Motor neuron (in vitro differentiated cells): ENCODE results near the gene HNRNPDL. TPM values are rescaled to one million over a fixed set of nuclear protein-coding genes. Genes with fewer than 3 reads are reported as not detected.
"Not testable (repeated sequence)": the region's sequence is repeated elsewhere in the genome, so short reads cannot be mapped to it uniquely, and the experiment has no call there.

ENCODE experiments used
- ATAC-seq, 8 experiments: fragments of 200-7000 bp; cut with Tn5 transposase; replicated peaks in 6 of 8; 2 replicates each; pipeline ENCODE4 v1.8.0; 2021; ENCODE audit warnings: mild to moderate bottlenecking in 8 of 8, moderate library complexity in 8 of 8
- H3K27ac ChIP-seq, 2 donors: fragments of 250-450 bp; sonication (Bioruptor Pico); 2 replicates each; pipeline ENCODE4 v1.9.0; 2021; ENCODE audit warnings: antibody characterized with exemption in 2 of 2, mild to moderate bottlenecking in 2 of 2, moderate library complexity in 1 of 2
- H3K4me1 ChIP-seq, 2 donors: fragments of 250-450 bp; sonication (Bioruptor Pico); replicated peaks in 1 of 2; 2 replicates each; pipeline ENCODE4 v1.6.1; 2021; ENCODE audit warnings: antibody characterized with exemption in 2 of 2, mild to moderate bottlenecking in 2 of 2, moderate library complexity in 1 of 2
- H3K4me3 ChIP-seq, 5 donors: fragments of 250-450 bp; sonication (Bioruptor Pico); 2 replicates each; pipeline ENCODE4 v1.9.0; 2021; ENCODE audit warnings: antibody characterized with exemption in 5 of 5, mild to moderate bottlenecking in 5 of 5, moderate library complexity in 4 of 5
- WGBS, 10 experiments: fragments of 450-650 bp; shearing (Covaris generic); methylation state at CpG; one replicate each; pipeline ENCODE4 v1.0.0; 2022; 5-methylcytosine and 5-hydroxymethylcytosine counted together
- in situ Hi-C, 9 experiments: fragments of 400-800 bp; cut with MboI; loops; one replicate each; pipeline ENCODE4 v1.15.0; 2021; ENCODE audit warnings: low sequenced_read_pairs in 9 of 9, low pct_unique_long_range_greater_than_20kb in 2 of 9; ENCODE audit not compliant: unreplicated experiment in 9 of 9
- total RNA-seq, 8 experiments: library from RNA; unstranded; fragments of 300-600 nt; gene quantifications; 2 replicates each; pipeline versions ENCODE4 v1.2.3 to v1.2.4, GENCODE V29; 2022

HNRNPDL gene
- total RNA-seq, 8 experiments from 2014 or later: 255 to 791 (median 419) TPM

DNA sequence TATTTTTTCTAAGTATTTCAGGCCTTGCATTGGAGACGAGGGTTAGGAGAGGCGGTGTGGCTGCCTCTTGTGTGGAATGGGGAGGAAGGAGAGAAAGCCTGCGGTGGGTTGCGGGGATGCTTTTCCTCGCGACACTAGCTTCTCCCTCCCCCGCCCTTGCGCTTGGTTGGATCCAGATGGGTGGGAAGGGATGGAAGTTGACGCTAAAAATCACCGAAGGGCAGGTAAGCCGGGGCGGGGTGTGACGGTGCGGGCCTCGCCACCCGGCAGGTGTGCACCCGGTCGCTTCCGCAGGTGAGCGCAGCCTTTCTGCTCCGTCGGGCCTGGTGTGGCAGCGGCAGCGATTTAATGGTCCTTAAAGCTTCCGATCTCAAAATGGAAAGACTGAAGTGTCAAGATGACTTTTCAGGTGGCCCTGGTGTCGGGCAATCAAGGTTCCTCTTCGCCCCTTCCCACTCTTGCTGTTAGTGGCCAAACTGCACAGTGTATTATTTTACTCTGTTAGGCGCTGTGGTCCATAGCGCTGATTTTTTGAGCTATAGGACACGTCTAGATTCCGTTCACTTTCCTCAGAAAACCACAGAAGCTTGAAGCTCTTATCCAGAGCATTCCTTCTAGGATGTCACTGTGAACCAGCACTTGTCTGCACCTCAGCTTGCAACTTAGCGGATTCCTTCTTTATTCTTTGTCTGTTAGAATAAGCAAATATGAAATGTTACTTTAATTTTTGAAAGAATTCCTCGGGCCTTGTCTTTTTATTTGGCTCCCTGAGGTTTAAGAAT is 893 bp upstream of the HNRNPDL start:
- ATAC-seq: peak in 6 of 8 experiments; percentile 1 to 5 (median 2)
- WGBS, 10 experiments: 0 to 17% (median 1%) methylated on average over 1 to 9 of the region's 33 CpGs
- peak overlapping the region; percentile 98 to 99 for H3K27ac ChIP-seq
- H3K4me1 ChIP-seq: peaks cover 6 to 19% of the 10 kb centered on the region in 2 donors
- peak overlapping the region; percentile 70 to 99 (median 96) for H3K4me3 ChIP-seq
- in situ Hi-C loops: no loop called here

DNA sequence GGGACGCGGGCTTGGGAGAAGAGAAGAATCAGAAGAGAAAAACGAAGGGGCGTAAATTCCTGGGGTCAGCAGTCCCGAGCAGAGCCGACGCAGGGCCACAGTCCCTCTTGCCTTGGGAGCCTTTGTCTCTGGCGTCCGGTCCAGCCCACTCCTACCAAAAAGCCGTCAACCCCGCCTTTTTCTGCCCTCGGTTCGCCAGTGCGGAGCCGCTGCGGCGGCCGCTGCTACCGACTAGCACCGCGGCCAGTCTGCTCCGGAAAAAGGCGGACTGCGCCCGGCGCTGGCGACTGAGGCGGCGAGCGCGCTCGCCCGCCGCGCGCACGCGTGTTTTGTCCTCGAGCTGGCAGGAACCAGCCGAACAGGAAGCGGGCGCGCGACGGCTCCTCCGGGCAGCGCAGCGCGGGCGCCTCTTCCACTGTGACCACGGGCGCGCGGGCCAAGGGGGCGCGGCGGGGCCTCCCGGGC is 502 bp downstream of the HNRNPDL start:
- Histone ChIP-seq H3K4me3 (peak overlapping the region; percentile 70 to 99 (median 96)), H3K4me1 (peaks cover 6 to 19% of the 10 kb centered on the region in 2 donors), H3K27ac (peak overlapping the region; percentile 98 to 99)
- peak in 6 of 8 experiments; percentile 10 to 66 (median 60) for ATAC-seq
- 0 to 2% (median 0%) methylated on average over 5 to 14 of the region's 58 CpGs; no CpG with 5 or more reads in 6 of the 10 experiments for WGBS, 10 experiments
- in situ Hi-C loops: no loop called here

DNA sequence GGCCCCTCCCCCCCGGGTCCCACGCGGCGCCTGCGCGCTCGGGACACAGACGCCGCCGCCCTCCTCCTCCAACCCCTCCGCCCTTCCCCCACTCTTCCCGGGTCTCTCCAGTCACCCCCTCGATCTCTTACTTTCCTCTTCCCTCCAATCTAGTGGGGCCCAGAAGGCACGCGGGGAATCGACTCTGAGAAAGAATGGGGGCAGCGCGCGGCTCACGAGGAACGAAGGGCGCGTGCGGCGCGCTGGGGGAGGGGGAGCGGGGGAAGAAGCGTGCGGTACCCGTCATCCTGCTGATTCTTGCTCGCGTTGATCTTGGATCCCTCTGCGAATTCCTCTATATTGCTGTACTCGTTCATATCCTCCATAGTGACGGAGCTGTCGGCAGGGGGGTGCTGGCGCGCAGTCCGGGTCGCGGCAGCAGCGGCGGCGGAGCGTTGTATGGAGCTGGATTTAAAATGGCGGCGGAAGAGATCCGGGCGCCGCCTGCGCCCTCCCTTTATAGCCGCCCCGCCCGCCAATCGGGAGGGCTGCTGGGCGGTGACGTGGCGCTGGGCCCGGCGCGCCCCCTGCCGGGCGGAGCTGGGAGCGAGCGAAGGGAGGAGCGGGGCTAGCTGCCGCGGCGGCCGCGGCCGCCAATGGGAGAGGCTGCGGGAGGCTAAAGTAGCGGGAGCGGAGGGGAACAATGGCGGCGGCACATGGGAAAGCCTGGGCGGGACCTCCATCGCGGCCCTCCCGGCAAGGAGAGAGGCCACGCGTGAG is 1.1 kb downstream of the HNRNPDL start:
- WGBS, 10 experiments: 0 to 2% methylated on average over 1 to 9 of the region's 83 CpGs; no CpG with 5 or more reads in 8 of the 10 experiments
- ATAC-seq: peak; percentile 40 to 68 (median 62)
- H3K4me3 ChIP-seq: peak overlapping the region; percentile 70 to 99 (median 96)
- H3K27ac ChIP-seq: peak overlapping the region; percentile 98 to 99
- in situ Hi-C loops: no loop called here
- H3K4me1 ChIP-seq: peaks cover 6 to 19% of the 10 kb centered on the region in 2 donors

DNA sequence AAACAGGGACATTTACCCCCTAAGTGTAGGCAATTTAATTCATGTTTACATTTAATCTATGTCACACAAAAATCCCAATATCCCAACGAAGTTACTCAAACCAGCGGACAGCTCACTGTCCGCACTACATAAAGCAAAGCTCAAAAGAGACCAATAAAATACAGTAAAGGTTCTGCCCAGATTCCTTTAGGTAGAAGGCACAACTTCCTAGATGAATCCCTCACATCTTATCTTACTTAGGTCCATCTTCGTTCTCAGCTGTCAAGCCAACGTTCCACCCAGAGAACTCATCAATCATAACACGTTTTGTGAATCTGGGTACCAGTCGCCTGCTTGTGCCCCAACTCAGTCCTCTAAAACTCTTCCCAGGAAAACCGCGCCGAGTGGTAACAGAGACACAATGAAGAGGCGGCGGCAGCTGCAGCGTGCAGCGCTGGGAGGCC is 1.7 kb downstream of the HNRNPDL start:
- WGBS, 10 experiments: 0 to 7% (median 0%) methylated on average over 3 to 6 of the region's 14 CpGs; no CpG with 5 or more reads in 2 of the 10 experiments
- Histone ChIP-seq H3K4me3 (peak overlapping the region; percentile 70 to 99 (median 96)), H3K27ac (peak overlapping the region; percentile 98 to 99), H3K4me1 (peaks cover 6 to 19% of the 10 kb centered on the region in 2 donors)
- ATAC-seq: no peak
- in situ Hi-C loops: no loop called here

DNA sequence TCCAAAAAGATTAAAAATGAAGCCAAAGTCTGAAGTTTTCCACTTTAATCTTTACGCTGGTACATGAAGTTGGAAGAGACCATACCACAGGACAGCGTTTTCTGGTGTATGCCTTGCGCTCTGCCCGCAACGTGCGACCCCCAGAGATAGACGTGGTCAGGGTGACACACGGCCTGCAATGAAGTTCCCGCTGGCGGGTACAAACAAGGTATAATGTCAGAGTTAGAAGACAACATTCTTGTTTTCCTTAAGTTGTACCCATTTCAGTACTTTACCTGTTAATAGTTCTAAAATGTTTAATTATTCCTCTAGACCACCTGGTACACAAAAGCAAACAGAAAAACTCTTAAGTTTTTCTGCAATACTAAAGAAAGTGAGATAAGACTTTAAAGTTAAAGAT is 4.8 kb downstream of the HNRNPDL start:
- in situ Hi-C loops: no loop called here

DNA sequence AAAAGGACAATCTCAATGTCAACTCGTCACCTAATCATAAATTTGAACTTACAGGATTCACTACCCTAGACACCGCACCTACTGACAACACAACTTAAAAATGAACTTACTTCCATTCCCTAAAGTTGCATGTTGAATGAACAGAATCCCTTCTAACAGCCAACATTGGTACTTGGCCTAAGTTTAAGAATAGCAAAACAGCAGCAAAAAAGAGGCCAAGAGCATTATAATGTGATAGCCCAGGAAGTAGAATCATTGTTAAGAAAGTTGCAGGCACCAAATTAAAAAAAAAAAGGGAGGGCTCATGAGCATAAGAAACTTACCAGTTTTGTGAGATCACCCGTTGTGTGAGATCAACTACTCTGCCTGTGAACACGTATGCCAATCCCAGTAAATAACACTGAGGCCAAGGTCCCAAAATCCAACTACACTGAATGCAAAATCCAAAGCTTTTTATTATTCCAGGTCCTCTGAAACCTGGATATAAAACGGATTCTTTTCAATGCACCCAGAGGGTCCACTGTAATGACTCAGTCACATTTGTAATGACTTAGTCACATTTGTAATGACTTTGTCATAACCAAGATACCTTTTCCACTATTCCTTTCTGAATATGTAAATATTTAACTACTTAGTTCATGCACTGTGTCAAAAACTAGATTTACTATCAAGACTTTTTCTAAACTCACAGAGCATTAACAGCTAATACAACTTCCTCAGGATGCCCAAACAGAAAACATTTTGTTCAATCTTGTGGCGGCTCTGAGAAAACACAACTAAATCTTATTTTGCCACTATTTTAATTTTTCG is 6.8 kb downstream of the HNRNPDL start:
- in situ Hi-C loops: no loop called here
- Histone ChIP-seq H3K27ac (no peak overlapping the region), H3K4me3 (no peak overlapping the region), H3K4me1 (peaks cover 0 to 9% of the 10 kb centered on the region in 2 donors)
- WGBS, 10 experiments: 61 to 100% (median 90%) methylated on average over 1 to 7 of the region's 7 CpGs
- ATAC-seq: peak in 6 of 8 experiments; percentile 9 to 63 (median 21)

More for the DNA sequence above, 4.8 kb downstream of the HNRNPDL start:
- 88 to 100% (median 95%) methylated on average over 1 to 10 of the region's 10 CpGs; no CpG with 5 or more reads in 1 of the 10 experiments for WGBS, 10 experiments
- Histone ChIP-seq H3K27ac (no peak overlapping the region), H3K4me1 (peaks cover 0 to 9% of the 10 kb centered on the region in 2 donors), H3K4me3 (no peak overlapping the region)
- no peak for ATAC-seq

DNA sequence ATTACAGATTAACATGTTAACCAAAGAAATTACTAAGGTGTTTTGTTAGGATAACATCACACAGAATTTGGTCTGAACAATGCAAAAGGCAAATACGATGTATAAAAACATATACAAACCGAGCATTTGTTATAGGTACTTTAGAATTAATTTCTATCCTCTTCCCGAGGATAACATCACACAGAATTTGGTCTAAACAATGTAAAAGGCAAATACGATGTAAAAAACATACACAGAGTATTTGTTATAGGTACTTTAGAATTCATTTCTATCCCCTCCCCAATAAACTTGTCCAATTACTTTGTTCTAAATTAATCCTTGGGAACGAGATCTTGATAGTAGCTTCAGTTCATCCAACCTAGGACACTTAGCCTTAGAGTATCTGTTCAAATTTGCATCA is 7.6 kb downstream of the HNRNPDL start:
- no peak for ATAC-seq
- in situ Hi-C loops: no loop called here

DNA sequence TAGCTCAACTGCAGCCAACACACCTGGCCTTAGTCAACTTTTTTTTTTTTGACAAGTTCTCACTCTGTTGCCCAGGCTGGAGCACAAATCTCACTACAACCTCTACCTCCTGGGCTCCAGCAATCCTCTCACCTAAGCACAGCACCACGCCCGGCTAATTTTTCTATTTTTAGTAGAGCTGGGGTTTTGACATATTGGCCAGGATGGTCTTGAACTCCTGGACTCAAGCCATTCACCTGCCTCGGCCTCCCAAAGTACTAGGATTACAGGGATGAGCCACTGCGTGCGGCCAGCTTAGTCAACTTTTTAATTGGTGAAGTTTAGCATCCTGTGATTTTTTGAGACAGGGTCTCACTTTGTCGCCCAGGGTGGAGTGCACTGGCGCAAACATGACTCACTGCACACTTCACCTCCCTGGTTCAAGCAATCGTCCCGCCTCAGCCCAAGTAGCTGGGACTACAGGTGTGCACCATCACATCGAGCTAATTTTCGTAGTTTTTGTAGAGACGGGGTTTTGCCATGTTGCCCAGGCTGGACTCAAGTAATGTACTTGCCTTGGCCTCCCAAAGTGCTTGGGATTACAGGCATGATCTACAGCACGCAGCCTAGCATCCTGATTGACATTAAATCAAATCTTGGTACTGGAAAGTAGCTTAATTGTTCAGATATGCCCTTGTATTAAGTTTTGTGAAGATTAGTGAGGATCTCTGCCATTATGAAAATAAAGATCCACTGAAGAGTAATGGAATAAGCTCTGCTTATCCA is 8.3 kb downstream of the HNRNPDL start:
- Histone ChIP-seq H3K4me1 (peaks cover 0 to 6% of the 10 kb centered on the region in 2 donors), H3K27ac (no peak overlapping the region), H3K4me3 (no peak overlapping the region)
- 78 to 100% (median 88%) methylated on average over 2 to 11 of the region's 13 CpGs; no CpG with 5 or more reads in 3 of the 10 experiments for WGBS, 10 experiments
- in situ Hi-C loops: no loop called here
- peak; percentile 14 to 59 (median 32) for ATAC-seq

More for the DNA sequence above, 7.6 kb downstream of the HNRNPDL start:
- no peak overlapping the region for H3K27ac ChIP-seq
- H3K4me3 ChIP-seq: no peak overlapping the region
- WGBS, 10 experiments: 56 to 96% (median 94%) methylated on average over 4 to 5 of the region's 5 CpGs; no CpG with 5 or more reads in 2 of the 10 experiments
- H3K4me1 ChIP-seq: peaks cover 0 to 9% of the 10 kb centered on the region in 2 donors

DNA sequence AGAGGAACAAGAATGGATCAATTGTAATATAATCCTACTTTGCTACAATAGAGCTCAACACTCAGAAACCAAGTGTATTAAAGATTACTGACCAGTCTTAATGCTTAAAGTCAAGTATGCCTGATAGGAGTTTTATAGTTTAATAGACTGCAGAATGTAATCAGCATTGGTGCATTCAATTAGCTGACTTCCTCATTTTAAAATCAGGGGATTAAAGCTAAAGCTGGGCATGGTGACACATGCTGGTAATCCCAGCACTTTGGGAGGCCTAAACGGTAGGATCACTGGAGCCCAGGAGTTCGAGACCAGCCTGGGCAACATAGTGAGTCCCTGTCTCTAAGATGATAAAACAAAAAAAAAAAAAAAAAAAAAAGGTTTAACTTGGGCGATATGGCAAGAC is 10.8 kb downstream of the HNRNPDL start:
- Histone ChIP-seq H3K4me1 (no peaks in the 10 kb centered on the region), H3K27ac (no peak overlapping the region), H3K4me3 (no peak overlapping the region)
- WGBS, 10 experiments: 33 to 100% (median 80%) methylated on average over 1 to 3 of the region's 3 CpGs; no CpG with 5 or more reads in 1 of the 10 experiments
- in situ Hi-C loops: no loop called here
- peak in 1 of 8 experiments; percentile 5 for ATAC-seq

DNA sequence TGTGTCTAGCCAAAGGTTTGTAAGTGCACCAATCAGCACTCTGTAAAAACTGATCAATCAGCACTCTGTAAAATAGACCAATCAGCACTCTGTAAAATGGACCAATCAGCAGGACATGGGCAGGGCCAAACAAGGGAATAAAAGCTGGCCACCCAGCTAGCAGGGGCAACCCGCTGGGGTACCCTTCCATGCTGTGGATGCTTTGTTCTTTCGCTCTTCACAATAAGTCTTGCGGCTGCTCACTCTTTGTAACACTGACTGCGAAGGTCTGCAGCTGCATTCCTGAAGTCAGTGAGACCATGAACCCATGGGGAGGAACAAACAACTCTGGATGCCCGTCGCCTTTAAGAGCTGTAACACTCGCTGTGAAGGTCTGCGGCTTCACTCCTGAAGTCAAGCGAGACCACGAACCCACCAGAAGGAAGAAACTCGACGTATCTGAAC is 14.3 kb downstream of the HNRNPDL start:
- Histone ChIP-seq H3K4me1 (no peaks in the 10 kb centered on the region), H3K27ac (no peak overlapping the region), H3K4me3 (no peak overlapping the region)
- ATAC-seq: peak in 3 of 8 experiments; percentile 23 to 55 (median 47)
- in situ Hi-C loops: no loop called here
- WGBS, 10 experiments: 31 to 93% (median 61%) methylated on average over 2 to 12 of the region's 12 CpGs; no CpG with 5 or more reads in 2 of the 10 experiments

DNA sequence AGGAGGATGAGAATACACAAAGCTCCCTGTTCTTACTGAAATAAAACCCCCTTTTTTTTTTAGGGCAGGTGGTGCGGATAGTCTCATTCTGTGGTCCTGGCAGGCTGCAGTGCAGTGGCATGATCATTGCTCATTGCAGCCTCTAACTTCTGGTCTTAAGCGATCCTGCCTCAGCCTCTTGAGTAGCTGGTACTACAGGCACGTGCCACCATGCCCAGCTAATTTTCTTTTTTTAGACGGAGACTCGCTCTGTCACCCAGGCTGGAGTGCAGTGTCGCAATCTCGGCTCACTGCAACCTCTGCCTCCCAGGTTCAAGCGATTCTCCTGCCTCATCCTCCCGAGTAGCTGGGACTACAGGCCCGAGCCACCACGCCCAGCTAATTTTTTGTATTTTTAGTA is 15.2 kb downstream of the HNRNPDL start:
- H3K4me3 ChIP-seq, in situ Hi-C loops, ATAC-seq, H3K4me1 ChIP-seq, H3K27ac ChIP-seq: not testable (repeated sequence)
- WGBS, 10 experiments: 76 to 98% (median 92%) methylated on average over 3 to 7 of the region's 11 CpGs; no CpG with 5 or more reads in 5 of the 10 experiments
